Activated T-cell treated with anti-CD3 and anti-CD28 coated beads, Interleukin-2, amount 50 U/mL, for 1 hour (primary cell): Measurements from ENCODE around the gene ALDOA.
"Not testable (repeated sequence)": the region's sequence is repeated elsewhere in the genome, so short reads cannot be mapped to it uniquely, and the experiment has no call there.

ENCODE experiments used
- DNase-seq: peaks from one replicate; pipeline ENCODE4 v3.0.0-alpha.2; 2020

Gene ALDOA

DNA sequence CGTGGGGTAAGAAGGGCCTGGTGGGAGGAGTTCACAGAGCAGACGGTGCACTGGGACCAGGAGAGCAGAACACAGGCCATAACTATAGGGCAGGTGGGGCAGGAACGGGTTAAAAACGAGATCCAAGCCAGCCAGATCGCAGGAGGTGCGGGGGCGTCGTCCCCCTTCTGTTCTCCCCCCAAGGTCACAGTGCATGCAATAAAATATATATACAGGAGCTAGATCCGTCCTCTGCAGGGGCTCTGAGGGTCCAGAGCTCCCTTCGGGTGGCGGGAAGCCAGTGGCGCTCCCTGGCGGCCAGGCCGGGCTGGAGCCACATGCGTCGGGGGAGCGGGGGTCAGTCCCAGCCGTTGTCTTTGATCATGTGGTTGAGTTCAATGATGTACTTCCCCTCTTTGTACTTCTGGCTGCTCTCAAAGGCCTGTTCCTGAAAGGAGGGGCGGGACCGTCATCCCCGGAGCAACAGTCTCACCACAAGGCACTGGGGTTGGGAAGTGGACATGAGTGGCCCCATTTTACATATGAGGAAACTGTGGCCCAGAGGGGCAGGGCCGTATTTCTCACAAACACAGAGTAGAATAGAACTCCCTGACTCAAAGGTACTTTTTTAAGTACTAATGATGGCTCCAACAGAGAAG lies 26.9 kb downstream of the ALDOA start:
- DNase-seq: peak; percentile 69

DNA sequence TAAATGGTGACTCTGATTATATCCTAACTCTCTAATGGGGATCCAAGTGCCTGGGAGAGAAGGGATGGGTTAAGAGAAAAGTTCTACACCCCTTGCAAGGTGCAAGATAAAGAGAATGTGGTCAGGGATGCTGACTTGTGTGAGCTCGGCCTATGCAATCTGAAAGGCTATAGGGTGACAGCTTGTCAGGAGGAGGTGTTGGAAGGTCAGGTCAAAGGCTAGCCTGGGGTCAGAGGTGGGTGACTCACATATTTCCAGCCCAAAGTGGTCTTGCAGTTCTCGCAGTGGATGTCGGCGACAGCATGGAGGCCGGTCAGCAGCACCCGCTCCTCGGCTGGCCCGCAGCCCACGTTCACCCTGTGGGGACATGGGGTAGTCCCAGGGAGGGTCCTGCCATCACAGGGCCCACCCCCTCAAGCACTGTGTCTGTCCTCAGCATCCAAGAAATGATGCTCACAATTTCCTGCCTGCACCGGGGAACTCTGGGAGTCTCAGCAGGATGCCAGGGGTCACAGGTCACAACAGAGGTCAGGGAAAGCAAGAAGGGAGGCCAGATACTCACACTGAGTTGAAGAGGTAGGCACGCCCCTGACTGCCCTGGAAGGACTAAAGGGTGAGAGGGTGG lies 29.1 kb downstream of the ALDOA start:
- no peak for DNase-seq

DNA sequence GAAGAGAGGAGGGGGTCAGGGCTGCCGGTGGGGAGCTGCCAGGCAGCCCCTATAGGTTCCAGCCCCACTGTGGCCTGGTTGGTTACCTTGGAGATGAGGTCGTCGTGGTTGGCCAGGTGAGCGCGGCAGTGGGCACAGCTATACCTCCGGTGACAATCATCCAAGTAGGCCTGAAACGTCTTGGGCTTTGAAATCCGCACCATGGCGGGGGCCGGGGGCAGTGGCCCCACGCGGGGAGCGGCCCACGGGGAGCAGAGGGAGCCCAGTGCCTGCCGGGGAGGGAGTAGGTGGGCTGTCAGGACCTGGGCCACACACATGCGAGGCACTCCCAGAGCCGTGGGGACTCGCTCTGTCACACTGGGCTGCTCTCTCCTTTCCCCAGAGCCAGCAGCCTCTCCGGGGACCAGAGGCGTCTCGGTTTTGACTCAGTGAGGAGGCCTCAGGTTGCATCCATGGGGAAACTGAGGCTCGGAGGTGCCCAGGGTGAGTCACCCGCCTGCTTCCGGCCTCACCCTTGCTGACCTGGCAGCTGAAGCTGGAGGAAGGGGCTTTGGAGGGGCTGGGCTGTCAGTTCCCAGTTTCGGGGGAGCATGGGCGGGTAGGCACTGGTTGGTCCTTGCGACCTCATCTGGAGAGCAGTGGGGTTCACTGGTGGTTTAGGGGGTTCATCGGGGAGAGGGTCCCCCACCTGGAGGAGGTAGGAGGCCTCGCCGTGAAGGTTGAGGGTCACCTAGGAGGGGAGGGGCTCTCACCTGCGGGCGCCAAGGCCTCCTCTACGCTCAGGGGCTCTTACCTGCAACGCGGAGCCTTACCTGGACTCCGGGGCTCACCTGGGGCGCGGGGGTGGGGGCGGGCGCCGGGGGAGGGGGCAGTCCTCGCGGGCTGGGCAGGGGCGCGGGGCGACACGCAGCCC lies 29.9 kb downstream of the ALDOA start:
- peak; percentile 52 for DNase-seq

DNA sequence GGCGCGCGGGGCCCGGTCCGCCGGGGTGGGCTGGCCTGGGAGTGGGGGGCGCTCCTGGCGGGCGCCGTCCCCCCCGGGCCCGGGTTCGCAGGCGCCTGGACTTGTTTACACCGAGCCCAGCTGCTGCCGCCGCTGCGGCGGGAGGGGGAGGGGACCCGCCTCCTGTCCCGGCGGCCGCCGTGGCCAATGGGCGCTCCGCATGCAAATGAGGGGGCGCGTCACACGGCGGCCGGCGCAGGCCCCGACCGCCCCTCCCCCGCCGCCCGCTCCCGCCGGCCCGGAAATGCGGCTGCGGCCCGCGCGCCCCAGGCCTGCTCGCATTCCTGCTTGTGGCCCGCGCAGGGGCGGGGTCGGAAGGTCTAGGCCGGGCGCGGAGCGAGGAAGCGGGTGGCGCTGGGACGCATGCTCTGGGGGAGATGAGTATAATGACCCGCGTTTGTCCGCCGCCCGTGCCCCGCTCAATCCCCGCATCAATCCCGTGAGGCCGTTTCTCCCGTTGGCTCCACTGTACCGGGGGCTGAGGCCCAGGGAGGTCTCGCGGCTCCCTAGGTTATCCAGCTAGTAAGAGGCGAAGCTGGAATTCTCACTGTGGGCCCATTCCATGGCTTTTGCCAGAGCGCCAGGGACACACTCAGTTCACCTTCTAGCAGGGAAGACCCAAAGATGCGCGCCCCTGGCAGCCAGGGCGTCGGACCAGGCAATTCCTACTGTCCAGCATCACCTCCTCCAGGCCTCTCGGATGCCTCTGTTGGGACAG lies 30.7 kb downstream of the ALDOA start, which contains the start of gene YPEL3:
Gene YPEL3 (minus strand): TSS at position 109 of the 757 bp plus-strand sequence. CDS start 731 bp downstream, outside the sequence.
- peak; percentile 89 for DNase-seq

- no peak for DNase-seq
These were observed 31.5 kb downstream of the ALDOA start for GRCh38 chr16:30096862-30097563.

DNA sequence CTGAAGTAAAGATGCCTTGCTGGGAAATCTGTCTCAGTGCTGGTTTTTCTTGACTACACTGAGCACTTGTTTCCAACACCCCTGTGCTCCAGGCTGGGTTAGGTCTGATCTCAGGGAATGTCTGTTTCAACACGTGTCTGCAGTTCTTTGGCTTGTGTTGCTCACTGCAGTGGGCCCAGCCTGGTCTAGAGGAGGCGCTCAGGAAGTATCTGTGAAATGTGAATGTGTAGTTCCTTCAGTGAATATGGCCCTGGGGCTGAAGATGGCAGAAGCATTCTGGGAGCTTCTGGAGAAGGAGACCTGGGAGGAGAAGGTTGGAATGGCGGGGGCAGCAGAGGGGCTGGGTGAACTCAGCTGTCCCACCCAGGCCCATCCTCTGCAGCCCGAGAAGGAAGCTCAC lies 38.5 kb downstream of the ALDOA start:
- DNase-seq: no peak

DNA sequence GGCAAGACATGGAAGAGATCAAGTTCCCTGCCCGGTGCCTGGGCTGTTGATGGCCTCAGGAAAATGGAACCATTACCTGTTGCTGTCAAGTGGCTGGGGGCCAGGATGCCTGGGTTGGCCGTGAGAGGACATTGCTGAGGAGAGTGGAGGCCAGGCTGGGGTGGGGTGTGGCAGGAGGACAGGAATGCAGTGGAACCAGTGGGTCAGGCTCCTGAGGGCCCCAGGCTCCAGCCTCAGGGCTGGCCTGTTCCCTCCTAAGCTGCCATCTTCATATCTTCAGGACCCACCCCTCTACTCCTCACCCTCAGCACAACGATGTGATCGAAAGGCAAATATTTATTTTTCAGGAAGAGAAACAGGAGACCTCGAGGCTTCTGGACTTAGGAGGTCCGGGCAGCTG lies 38.9 kb downstream of the ALDOA start:
- no peak for DNase-seq

DNA sequence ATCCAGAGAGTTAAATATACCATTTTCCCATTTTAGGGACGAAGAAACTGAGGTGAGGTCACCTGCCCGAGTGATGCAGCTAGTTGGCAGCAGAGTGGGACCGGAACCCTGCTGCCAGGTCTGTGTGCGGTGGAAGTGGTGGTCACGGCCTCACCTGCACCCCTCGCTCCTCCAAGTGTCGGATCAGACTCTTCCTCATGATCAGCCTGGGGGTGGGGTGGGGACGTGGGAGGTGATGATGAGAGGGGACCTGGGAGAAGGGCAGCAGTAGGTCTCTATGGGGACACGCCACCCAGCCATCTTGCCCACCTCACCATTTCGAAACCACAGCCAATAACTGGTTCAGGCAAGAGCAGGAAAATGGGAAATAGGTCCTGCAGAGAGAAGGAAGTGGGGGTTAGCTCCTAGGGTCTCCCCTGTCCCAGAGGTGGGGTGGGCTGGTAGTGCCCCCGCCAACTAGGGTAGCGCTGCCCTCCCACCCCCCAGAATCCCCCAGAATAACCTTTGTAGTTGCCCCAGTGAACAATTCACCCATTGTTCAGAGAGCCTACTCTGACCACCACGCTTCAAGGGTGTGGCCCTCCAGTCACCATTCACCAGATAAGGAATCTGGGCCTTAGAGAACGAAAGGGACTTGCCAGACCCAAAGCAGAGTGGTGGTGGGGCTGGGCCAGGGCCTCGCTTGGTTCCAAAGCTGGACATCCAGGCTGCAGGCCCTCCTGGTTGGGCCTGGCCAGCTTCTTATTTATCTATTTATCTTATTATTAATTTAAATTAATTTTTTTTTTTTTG lies 42.7 kb downstream of the ALDOA start:
- no peak for DNase-seq

- no peak for DNase-seq
These were observed 45.1 kb downstream of the ALDOA start for GRCh38 chr16:30110661-30111060.

DNA sequence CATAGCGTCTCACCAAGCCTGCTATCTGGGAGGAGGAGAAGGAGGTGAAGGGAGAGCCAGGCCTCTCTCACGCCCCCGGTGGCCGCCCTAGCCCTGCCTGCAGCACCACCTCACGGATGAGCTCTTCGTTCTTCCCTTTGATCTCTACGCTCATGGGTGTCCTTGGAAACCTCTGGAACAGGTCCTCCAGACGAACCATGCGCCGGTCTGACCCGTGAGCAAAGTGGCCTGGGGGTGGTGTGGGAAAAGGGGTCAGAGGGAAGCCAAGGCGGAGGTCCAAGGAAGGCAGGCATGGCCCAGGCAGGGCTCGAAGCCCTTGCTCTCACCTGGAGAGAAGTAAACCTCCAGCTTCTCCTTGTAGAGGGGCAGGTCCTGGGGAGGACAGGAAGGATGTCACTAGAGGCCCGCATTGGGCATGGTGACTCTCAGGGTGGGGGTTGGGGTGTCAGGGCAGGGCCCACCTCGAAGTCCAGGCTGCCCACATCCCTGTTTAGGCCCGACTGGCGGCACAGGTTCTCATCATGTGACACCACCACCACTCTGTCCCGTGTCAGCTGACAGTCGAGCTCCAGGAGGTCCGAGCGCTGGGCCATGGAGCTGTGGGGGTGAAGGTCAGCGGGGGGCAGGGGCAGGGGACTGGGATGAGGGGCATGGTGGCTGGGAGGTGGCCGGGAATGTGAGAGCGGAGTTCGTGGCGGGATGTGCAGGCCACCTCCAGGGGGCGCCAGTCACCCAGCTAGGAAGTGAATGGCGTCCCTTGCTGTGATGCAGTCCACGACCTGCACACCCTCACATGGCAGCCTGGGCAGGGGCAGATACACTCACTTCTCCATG lies 46.9 kb downstream of the ALDOA start:
- DNase-seq: peak; percentile 61

DNA sequence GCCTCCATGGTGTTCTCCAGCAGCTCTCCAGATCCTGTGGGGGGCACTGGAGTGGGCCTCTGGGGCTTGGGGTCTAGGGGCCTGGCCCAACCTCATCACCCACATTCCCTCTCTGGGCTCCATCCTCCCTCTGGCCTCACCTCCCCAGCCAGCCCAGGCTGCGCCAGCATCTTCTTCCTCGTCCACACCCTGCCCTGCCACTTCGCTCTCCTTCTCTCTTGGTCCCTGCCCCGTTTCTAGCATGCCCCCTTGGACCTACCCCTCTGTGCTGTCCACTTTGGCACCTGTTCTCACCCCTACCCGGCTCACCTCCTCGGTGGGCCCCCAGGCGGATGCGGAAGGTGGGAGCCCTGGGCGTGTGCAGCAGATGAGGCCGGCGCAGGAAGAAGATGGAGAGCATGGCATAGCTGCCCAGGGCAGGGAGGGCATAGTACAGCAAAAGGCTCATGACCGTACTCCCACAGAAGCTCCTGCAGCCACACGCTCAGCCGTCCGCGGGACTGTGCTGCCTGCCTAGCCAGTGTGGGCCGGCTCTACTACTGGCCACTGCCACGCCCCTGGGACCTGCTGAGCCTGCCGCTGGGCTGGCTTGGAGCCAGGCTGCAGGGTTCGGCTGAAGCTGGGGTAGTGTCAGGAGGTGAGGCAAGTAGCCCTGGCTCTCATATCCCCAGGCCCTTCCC lies 47.6 kb downstream of the ALDOA start, which contains the start of gene GDPD3:
Gene GDPD3 (minus strand): TSS at position 507 of the 680 bp plus-strand sequence. CDS start 59 bp downstream, at position 448.
- no peak for DNase-seq

- no peak for DNase-seq
These were observed 48.3 kb downstream of the ALDOA start for GRCh38 chr16:30113711-30114333.

DNA sequence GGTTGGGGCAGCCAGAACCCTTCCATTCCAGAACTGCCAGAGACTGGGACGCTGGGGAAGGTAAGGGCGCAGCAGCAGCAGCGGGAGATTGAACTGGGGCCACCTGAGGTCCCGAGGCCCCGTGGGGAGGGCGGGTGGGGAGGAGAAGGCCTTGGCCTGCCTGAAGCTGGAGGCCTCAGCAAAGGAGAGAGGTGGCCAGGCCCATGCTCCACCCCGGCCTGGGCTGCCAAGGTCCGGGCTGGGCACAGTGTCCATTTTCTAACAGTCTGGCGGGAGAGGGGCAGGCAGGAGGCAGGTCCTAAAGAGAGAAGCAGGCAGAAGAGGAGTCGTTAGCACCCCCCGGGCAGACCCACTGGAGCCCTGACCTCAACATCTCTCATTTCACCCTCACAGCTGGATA lies 48.9 kb downstream of the ALDOA start:
- DNase-seq: no peak

DNA sequence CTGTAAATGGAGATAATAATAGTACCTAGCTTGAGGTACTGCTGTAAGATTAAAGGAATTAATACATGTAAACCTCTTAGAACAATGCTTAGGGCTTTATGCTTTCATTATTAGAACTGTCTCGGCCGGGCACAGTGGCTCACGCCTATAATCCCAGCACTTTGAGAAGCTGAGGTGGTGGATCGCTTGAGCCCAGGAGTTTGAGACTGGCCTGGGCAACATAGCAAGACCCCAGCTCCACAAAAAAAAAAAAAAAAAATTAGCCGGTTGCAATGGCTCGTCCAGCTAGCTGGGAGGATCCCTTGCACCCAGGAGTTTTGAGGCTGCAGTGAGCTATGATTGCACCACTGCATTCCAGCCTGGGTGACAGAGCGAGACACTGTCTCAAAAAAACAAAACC lies 49.3 kb downstream of the ALDOA start:
- DNase-seq: not testable (repeated sequence)

DNA sequence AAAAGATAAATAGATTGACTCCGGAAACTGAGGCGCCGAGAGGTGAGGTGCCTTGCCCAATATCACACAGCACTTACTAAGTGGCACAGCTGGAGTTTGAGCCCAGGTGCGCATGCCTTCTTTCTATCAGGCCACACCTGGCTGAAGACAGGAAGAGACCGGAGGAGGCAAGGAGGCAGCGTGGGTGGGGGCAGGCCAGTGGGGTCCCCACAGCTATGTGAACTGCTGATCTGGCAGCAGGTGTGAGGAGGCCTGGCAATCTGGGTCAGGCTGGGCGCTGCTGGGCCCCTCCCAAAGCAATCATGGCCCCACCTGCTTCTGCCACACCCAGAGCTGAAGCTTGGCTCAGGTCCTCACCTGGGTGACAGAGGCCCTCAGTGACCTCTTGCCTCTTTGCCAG lies 49.7 kb downstream of the ALDOA start:
- DNase-seq: no peak

DNA sequence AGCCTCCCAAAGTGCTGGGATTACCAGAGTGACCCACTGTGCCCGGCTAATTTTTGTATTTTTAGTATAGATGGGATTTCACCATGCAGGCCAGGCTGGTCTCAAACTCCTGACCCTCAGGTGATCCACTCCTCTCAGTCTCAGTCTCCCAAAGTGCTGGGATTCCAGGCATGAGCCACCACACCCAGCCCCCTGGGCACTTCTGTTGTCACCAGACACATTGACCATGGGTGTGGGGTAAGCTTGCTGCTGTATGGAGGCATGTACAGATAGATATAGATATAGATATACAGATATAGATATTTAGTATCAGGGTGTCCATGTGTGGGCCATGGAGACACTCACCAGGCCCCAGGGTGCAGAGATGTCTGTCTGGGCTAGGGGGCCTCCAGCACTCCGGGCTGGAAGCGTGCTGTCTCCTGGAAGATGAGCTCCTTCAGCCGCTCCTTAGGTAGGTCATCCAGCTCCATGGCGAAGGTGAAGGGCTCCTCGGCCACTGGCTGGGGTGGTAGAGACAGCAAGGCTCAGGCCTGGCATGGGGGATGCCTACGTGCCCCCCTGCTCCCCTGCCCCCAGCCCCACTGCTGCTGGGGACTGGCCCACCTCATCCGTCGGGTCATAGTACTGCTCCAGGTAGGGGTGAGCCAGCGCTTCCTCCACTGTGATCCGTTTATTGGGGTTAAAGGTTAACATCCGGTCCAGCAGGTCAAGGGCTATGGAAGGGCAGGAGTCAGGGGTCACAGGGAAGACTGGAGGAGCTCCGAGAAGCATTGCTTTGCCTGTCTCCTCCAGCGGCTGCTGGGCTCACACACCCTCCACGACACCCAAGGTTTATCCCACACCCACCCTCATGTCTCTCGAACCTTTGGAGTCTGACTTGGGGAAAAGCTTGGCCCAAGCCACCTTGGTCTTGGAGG lies 51.0 kb downstream of the ALDOA start:
- no peak for DNase-seq

DNA sequence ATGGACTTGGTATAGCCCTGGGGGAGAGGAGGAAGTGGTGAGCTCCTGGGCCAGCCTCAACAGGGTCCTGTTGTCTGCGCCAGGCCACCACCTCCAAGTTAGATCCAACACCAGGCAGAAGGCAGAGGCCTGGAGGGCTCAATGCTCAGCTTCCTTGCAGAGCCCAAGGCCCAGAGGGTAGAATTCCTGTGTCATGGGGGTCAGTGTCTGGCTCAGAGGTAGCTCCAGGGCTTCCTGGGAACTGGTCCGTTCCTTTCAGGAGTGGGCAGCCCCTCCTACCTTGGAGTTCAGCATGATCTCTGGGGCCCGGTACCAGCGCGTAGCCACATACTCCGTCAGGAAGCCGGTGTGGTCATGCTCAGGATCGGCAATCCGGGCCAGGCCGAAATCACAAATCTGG lies 52.2 kb downstream of the ALDOA start:
- no peak for DNase-seq

- DNase-seq: no peak
These were observed 53.9 kb downstream of the ALDOA start for GRCh38 chr16:30119428-30119827.
